ENCODE results near the gene CIITA. TPM values are rescaled to one million over a fixed set of nuclear protein-coding genes. Genes with fewer than 3 reads are reported as not detected.

The CIITA gene
- total RNA-seq, 2 donors from 2014 or later = 3.2 to 3.4 TPM

GRCh38 chr16:10919003-10919351 lies 42.0 kb downstream of the CIITA start:
- Histone ChIP-seq H3K27me3 (no peaks in the 10 kb centered on the region), H3K4me3 (no peak overlapping the region), H3K27ac (peak overlapping the region; percentile 38 to 73), H3K4me1 (peaks cover 0 to 46% of the 10 kb centered on the region in 2 donors), H3K9me3 (no peaks in the 10 kb centered on the region), H3K36me3 (no peaks in the 10 kb centered on the region)
- TF ChIP-seq CTCF (IDR thresholded peaks at IDR 0.05) = peak in 1 of 2 donors; percentile 10
- no peak for DNase-seq (ENCODE audit: low spot score)

DNA sequence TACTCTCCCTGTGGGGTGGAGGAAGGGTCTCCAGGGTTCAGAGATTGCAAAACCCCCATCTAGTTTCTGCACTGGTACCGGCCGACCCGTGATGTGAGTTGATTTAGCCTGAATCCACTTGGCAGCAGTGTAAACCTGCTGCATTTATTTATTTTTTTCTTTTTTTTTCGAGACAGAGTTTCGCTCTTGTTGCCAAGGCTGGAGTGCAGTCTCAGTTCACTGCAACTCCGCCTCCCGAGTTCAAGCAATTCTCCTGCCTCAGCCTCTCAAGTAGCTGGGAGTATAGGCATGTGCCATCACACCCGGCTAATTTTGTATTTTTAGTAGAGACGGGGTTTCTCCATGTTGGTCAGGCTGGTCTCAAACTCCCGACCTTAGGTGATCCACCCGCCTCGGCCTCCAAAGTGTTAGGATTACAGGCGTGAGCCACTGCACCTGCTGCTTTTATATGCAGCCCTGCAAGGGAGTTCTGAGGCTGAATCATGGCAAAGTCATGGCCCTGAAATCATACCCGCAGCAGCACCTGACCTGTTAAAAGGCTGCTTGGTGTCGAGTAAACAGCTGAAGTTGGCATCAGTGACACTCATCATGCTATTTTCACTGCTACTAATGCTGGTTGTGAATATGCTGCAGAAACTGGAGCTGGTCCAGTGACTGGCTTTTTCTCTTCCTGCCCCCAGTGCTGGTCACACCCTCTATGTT lies 43.9 kb downstream of the CIITA start:
- no peaks in the 10 kb centered on the region for H3K9me3 ChIP-seq
- no peak for TF ChIP-seq CTCF (IDR thresholded peaks at IDR 0.05)
- peak overlapping the region; percentile 84 to 87 for H3K27ac ChIP-seq
- peaks cover 0 to 54% of the 10 kb centered on the region in 2 donors for H3K4me1 ChIP-seq
- no peak overlapping the region for H3K4me3 ChIP-seq
- no peak for DNase-seq (ENCODE audit: low spot score)
- H3K36me3 ChIP-seq = peaks cover 13% of the 10 kb centered on the region
- no peaks in the 10 kb centered on the region for H3K27me3 ChIP-seq

DNA sequence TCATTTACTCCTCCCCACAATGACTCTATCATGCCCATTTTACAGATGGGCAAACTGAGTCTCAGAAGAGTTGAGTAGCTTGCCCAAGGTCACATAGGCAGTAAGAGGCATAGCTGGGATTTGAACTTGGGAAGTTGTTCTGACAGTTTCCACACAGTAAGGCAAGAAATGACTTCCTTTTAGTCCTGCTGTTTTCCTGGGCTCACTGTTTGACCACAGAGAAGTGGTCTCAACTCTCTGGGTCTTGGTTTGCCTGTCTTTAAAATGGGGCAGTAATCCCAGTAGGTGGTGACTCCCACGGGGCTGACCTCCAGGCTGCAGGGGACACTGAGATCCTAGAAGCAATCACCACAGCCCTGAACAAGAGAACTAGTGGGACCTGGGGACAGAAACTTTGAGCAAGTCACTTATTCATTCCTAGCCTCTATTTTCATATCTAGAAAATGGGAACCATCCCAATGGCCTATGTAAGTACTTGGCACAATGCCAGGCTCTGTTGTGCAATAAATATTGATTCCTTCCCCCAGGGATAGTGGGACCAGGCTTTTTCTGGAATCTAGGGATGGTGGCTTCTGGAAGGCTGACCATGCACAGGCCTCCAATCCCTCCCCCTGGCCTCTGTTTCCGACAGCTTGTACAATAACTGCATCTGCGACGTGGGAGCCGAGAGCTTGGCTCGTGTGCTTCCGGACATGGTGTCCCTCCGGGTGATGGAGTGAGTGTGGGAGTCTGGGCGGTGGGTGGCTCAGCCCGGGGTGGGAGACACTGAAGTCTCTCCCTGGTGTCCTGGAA lies 44.7 kb downstream of the CIITA start:
- Histone ChIP-seq H3K27ac (peak overlapping the region; percentile 84 to 87), H3K4me1 (peaks cover 0 to 54% of the 10 kb centered on the region in 2 donors), H3K9me3 (no peaks in the 10 kb centered on the region), H3K4me3 (no peak overlapping the region), H3K27me3 (no peaks in the 10 kb centered on the region), H3K36me3 (peaks cover 21% of the 10 kb centered on the region)
- no peak for TF ChIP-seq CTCF (IDR thresholded peaks at IDR 0.05)
- DNase-seq (ENCODE audit: low spot score) = no peak

DNA sequence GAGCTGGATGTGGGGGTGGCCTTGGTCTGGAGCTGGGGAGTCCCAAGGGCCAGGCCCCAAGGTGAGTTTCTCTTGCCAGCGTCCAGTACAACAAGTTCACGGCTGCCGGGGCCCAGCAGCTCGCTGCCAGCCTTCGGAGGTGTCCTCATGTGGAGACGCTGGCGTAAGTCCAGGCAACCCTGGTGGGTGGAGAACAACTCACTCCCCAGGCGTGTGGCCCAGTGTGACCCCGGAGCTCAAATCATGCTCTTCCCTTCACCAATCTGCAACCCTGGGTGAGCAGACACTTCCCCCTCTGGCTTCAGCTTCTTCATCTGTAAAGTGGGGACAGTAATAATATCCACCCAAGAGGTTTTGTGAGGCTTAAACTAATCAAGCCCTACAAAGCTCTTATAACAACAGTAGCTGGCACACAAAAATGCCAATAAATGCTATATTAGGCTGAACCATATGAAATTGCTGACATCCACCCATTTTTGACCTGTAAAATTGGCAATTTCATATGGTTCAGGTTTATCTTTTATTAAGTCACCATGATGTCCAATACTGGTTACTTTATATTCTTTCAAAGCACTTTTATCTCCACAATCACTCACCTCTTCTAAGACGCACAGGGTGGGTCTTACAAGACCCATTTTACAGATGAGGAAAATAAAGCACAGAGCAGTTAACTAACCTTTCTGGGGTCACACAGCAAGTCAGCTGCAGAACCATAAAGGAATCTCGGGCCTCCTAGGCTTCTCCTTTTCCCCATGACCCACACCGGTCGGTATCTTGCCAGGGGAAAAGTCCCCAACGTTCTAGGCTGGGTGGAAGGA lies 45.5 kb downstream of the CIITA start:
- H3K4me3 ChIP-seq = no peak overlapping the region
- no peaks in the 10 kb centered on the region for H3K9me3 ChIP-seq
- peak; percentile 83 for DNase-seq (ENCODE audit: low spot score)
- peaks cover 0 to 54% of the 10 kb centered on the region in 2 donors for H3K4me1 ChIP-seq
- peaks cover 29% of the 10 kb centered on the region for H3K36me3 ChIP-seq
- peak overlapping the region; percentile 84 to 87 for H3K27ac ChIP-seq
- H3K27me3 ChIP-seq = no peaks in the 10 kb centered on the region
- no peak for TF ChIP-seq CTCF (IDR thresholded peaks at IDR 0.05)

- Histone ChIP-seq H3K27ac (peak overlapping the region; percentile 84 to 87), H3K4me3 (no peak overlapping the region), H3K9me3 (no peaks in the 10 kb centered on the region), H3K36me3 (peaks cover 36% of the 10 kb centered on the region), H3K27me3 (no peaks in the 10 kb centered on the region), H3K4me1 (peaks cover 0 to 51% of the 10 kb centered on the region in 2 donors)
- DNase-seq (ENCODE audit: low spot score) = no peak
- TF ChIP-seq CTCF (IDR thresholded peaks at IDR 0.05) = no peak
Measured at GRCh38 chr16:10923146-10923649, 46.2 kb downstream of the CIITA start.
